SK-N-MC (cell line): ENCODE results near the gene ADCK1.

Source experiments
- EZH2 ChIP-seq: fragments of 200-600 bp; sonication (generic); IDR thresholded peaks from one replicate; pipeline ENCODE4 v1.6.1; 2017; ENCODE audit warnings: antibody characterized with exemption
- FOXP2 ChIP-seq: optimal IDR thresholded peaks from 2 replicates; pipeline ENCODE3; 2011; ENCODE audit warnings: mild to moderate bottlenecking, moderate library complexity; ENCODE audit not compliant: insufficient read depth; ENCODE audit errors: extremely low read length, control extremely low read depth
- POLR2AphosphoS5 ChIP-seq: IDR thresholded peaks from 2 replicates; pipeline ENCODE4 v1.6.1; 2012; ENCODE audit warnings: mild to moderate bottlenecking, low read depth, low read length, borderline replicate concordance

DNA sequence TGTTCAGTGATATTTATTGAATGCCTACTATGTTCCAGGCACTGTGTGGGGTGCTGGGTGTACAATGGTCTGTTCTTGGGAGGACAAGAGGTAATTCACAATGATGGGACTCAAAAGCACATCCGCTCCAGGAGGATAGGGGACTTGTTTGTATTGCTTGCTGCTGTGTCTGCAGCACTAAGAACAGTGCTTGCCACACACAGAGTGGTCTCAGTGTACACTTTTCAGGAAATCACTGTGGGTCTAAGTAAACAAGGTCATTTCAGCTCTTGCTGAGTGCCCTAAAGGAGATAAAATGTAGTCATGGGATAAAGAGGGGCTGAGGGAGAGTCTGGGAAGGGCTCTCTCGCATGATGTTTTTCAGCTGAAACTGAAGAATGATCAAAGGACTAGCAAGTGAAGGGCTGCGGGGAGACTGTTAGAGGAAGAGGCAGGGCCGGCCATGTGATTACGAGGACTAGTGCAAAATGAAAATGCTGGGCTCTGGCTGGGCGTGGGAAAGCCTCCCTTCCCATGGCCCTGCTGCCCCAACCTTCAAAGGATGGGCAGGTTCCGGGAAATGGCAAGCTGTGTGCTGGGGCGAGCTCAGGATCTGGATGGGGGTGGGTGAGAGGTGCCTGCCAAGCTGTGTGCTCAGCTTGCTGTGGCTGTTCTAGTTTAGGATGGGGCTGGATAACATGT is 39.1 kb downstream of the ADCK1 start:
- no peak for TF ChIP-seq EZH2
- TF ChIP-seq POLR2AphosphoS5: no peak
- TF ChIP-seq FOXP2: no peak
